Mucosa of descending colon (tissue), 3 donors: ENCODE data around the gene ZNF267. TPM values are rescaled to one million over a fixed set of nuclear protein-coding genes. Genes with fewer than 3 reads are reported as not detected.
"Not testable (repeated sequence)": the region's sequence is repeated elsewhere in the genome, so short reads cannot be mapped to it uniquely, and the experiment has no call there.

Experiments
- ATAC-seq: fragments of 200-7000 bp; cut with Tn5 transposase; one replicate; pipeline ENCODE4 v1.9.1; 2020; ENCODE audit warnings: mild to moderate bottlenecking, moderate library complexity
- DNase-seq, 3 donors: peaks; one replicate each; pipeline ENCODE4 v3.0.0-alpha.2; 2020
- H3K36me3 ChIP-seq: fragments of 200-600 bp; one replicate; pipeline ENCODE4 v1.8.0; 2021; ENCODE audit warnings: low read depth, mild to moderate bottlenecking
- H3K4me1 ChIP-seq: fragments of 200-600 bp; one replicate; pipeline ENCODE4 v1.8.0; 2021; ENCODE audit warnings: low read depth, mild to moderate bottlenecking
- H3K4me3 ChIP-seq: fragments of 200-600 bp; one replicate; pipeline ENCODE4 v1.8.0; 2021; ENCODE audit warnings: mild to moderate bottlenecking
- H3K9me3 ChIP-seq: fragments of 200-600 bp; one replicate; pipeline ENCODE4 v1.8.0; 2021; ENCODE audit warnings: mild to moderate bottlenecking
- CTCF ChIP-seq: fragments of 200-600 bp; IDR thresholded peaks from one replicate; pipeline ENCODE4 v1.8.0; 2022; ENCODE audit warnings: antibody characterized with exemption, mild to moderate bottlenecking
- intact Hi-C, 2 donors: fragments of 100-400 bp; cut with DNase I in 1 of 2; cut with micrococcal nuclease in 1 of 2; formaldehyde crosslinking; loops; one replicate each; pipeline versions ENCODE4 v1.11.0 to v1.11.1; 2022; cut with DNase I, micrococcal nuclease
- total RNA-seq, 3 donors: library from RNA; stranded (reverse); fragmentation: NEBNext Ultra II Directional in 2 of 3; extraction: Animal tissue kit (Norgen Biotek cat#: 25700) in 2 of 3; gene quantifications; one replicate each; pipeline versions ENCODE4 v1.2.1 to v1.2.4, GENCODE V29; 2021 to 2023
- donor health status: DM: no; HTN: no; CAD: no; lungs with moderate emphysema.
- donor health status: DM: no; HTN: no; CAD: no.
- donor health status: DM: no; HTN: yes; CAD: no.

The ZNF267 gene
- total RNA-seq, 3 donors from 2014 or later: 10.5 to 12.3 (median 11.2) TPM

- no peaks in the 10 kb centered on the region for H3K36me3 ChIP-seq
- ATAC-seq (no peak), DNase-seq (no peak)
- TF ChIP-seq CTCF: no peak
- no peaks in the 10 kb centered on the region for H3K9me3 ChIP-seq
- no peak overlapping the region for H3K4me3 ChIP-seq
- peaks cover 43% of the 10 kb centered on the region for H3K4me1 ChIP-seq
- intact Hi-C loops: no loop called here
Observed at GRCh38 chr16:31879937-31880321, 6.3 kb downstream of the ZNF267 start.

GRCh38 chr16:31880322-31880979 is 6.8 kb downstream of the ZNF267 start:
- H3K9me3 ChIP-seq: no peaks in the 10 kb centered on the region
- H3K4me3 ChIP-seq: no peak overlapping the region
- peaks cover 37% of the 10 kb centered on the region for H3K4me1 ChIP-seq
- intact Hi-C loops: no loop called here
- no peak for TF ChIP-seq CTCF
- ATAC-seq: peak; percentile 68
- no peaks in the 10 kb centered on the region for H3K36me3 ChIP-seq
- no peak for DNase-seq

GRCh38 chr16:31886227-31886626 is 12.6 kb downstream of the ZNF267 start:
- H3K4me1 ChIP-seq: no peaks in the 10 kb centered on the region
- no peak overlapping the region for H3K4me3 ChIP-seq
- H3K9me3 ChIP-seq: peaks cover 13% of the 10 kb centered on the region
- intact Hi-C loops: no loop called here
- no peak for DNase-seq
- no peaks in the 10 kb centered on the region for H3K36me3 ChIP-seq
- TF ChIP-seq CTCF: no peak
- no peak for ATAC-seq

- H3K4me1 ChIP-seq: no peaks in the 10 kb centered on the region
- no peak overlapping the region for H3K4me3 ChIP-seq
- peaks cover 16% of the 10 kb centered on the region for H3K9me3 ChIP-seq
- DNase-seq (no peak), ATAC-seq (no peak)
- no peak for TF ChIP-seq CTCF
- H3K36me3 ChIP-seq: no peaks in the 10 kb centered on the region
- intact Hi-C loops: no loop called here
Observed at GRCh38 chr16:31888735-31889134, 15.1 kb downstream of the ZNF267 start.

- H3K4me1 ChIP-seq, H3K4me3 ChIP-seq, H3K36me3 ChIP-seq, ATAC-seq, intact Hi-C loops, DNase-seq: not testable (repeated sequence)
- H3K9me3 ChIP-seq: peaks cover 34% of the 10 kb centered on the region
Observed at GRCh38 chr16:31892111-31892510, 18.5 kb downstream of the ZNF267 start.

- Histone ChIP-seq H3K4me1 (no peaks in the 10 kb centered on the region), H3K4me3 (no peak overlapping the region), H3K9me3 (peaks cover 49% of the 10 kb centered on the region), H3K36me3 (no peaks in the 10 kb centered on the region)
- DNase-seq (no peak), ATAC-seq (no peak)
- no peak for TF ChIP-seq CTCF
- intact Hi-C loops: no loop called here
Observed at GRCh38 chr16:31893824-31894223, 20.2 kb downstream of the ZNF267 start.
